Endothelial cell of umbilical vein (primary cell): Measurements from ENCODE around the gene TERT. TPM values are rescaled to one million over a fixed set of nuclear protein-coding genes. Genes with fewer than 3 reads are reported as not detected.
"Not testable (repeated sequence)": the region's sequence is repeated elsewhere in the genome, so short reads cannot be mapped to it uniquely, and the experiment has no call there.

Source experiments
- BruUV-seq: library from RNA; stranded (reverse); fragments of 400-500 nt; replicated peaks from 2 replicates; lab custom pipeline; 2021; lab: Mats Ljungman, UMichigan
- CTCF ChIA-PET: fragments of 300-600, 350-600 bp; sonication (Branson Sonifier 250); formaldehyde crosslinking; loops from one replicate; lab custom pipeline; 2021; ENCODE audit warnings: antibody characterized with exemption, inconsistent platforms; lab: Charles Lee
- POLR2A ChIA-PET: fragments of 300-600, 350-600 bp; sonication (Branson Sonifier 250); formaldehyde crosslinking; loops from one replicate; lab custom pipeline; 2021; ENCODE audit warnings: antibody characterized with exemption, inconsistent platforms; lab: Charles Lee
- DNase-seq: peaks from one replicate; pipeline ENCODE4 v3.0.0-alpha.2; 2011; ENCODE audit warnings: low read depth, low spot score
- FAIRE-seq: peaks from 2 replicates; lab custom pipeline; 2011; peaks lifted over from hg19 to GRCh38; lab: Jason Lieb, UNC
- H2AFZ ChIP-seq: 2 replicates; pipeline ENCODE4 v1.6.0; 2012; ENCODE audit warnings: low read depth, low read length, control low read depth, inconsistent platforms
- H3K27ac ChIP-seq: 2 replicates; pipeline ENCODE4 v1.5.1; 2011; ENCODE audit warnings: low read depth, mild to moderate bottlenecking, control low read depth, low read length, moderate library complexity; ENCODE audit not compliant: insufficient read depth
- H3K27me3 ChIP-seq, 2 experiments: 2 replicates each; pipeline versions ENCODE4 v1.6.0 to v1.6.1; 2011; ENCODE audit warnings: low read length in 2 of 2, mixed read lengths in 1 of 2; ENCODE audit not compliant: control insufficient read depth in 2 of 2, insufficient read depth in 2 of 2
- H3K36me3 ChIP-seq, 2 experiments: 2 replicates in 1 of 2; 3 replicates in 1 of 2; pipeline ENCODE4 v1.5.1; 2011; ENCODE audit warnings: low read length in 2 of 2, mild to moderate bottlenecking in 1 of 2, moderate library complexity in 1 of 2; ENCODE audit not compliant: control insufficient read depth in 2 of 2, insufficient read depth in 2 of 2; ENCODE audit errors: extremely low read depth in 1 of 2
- H3K4me1 ChIP-seq: 3 replicates; pipeline ENCODE4 v1.5.1; 2011; ENCODE audit warnings: mild to moderate bottlenecking, low read length; ENCODE audit not compliant: control insufficient read depth, insufficient read depth; ENCODE audit errors: extremely low read depth
- H3K4me2 ChIP-seq: 2 replicates; pipeline ENCODE4 v1.6.1; 2011; ENCODE audit warnings: low read length, control low read depth, mixed read lengths; ENCODE audit not compliant: insufficient read depth
- H3K4me3 ChIP-seq, 3 experiments: fragments of 200-600 bp in 1 of 3; sonication (generic), shearing (Covaris generic) in 1 of 3; replicated peaks in 1 of 3; 2 replicates each; pipeline ENCODE4 v1.5.1; 2011 to 2016; ENCODE audit warnings: control low read depth in 3 of 3, low read length in 3 of 3, mild to moderate bottlenecking in 2 of 3, inconsistent platforms in 1 of 3, low read depth in 1 of 3, moderate library complexity in 1 of 3; ENCODE audit not compliant: insufficient read depth in 1 of 3
- H3K79me2 ChIP-seq: 2 replicates; pipeline ENCODE4 v1.6.0; 2012; ENCODE audit warnings: low read length, inconsistent platforms; ENCODE audit not compliant: control insufficient read depth, insufficient read depth
- H3K9ac ChIP-seq: replicated peaks from 2 replicates; pipeline ENCODE3; 2011; ENCODE audit warnings: low read length, control low read depth; ENCODE audit not compliant: insufficient read depth; ENCODE audit errors: extremely low read depth
- H3K9me1 ChIP-seq: replicated peaks from 3 replicates; pipeline ENCODE4 v1.6.0; 2011; ENCODE audit warnings: mild to moderate bottlenecking, low read length; ENCODE audit not compliant: control insufficient read depth, insufficient read depth; ENCODE audit errors: extremely low read depth
- H3K9me3 ChIP-seq: replicated peaks from 2 replicates; pipeline ENCODE4 v1.5.1; 2012; ENCODE audit warnings: low read length, inconsistent platforms; ENCODE audit not compliant: control insufficient read depth, insufficient read depth
- H4K20me1 ChIP-seq: replicated peaks from 2 replicates; pipeline ENCODE3; 2011; ENCODE audit warnings: mild to moderate bottlenecking, low read length; ENCODE audit not compliant: control insufficient read depth, insufficient read depth; ENCODE audit errors: extremely low read depth
- EZH2 ChIP-seq: IDR thresholded peaks from 2 replicates; pipeline ENCODE4 v1.6.1; 2012; ENCODE audit warnings: borderline replicate concordance, low read depth, mild to moderate bottlenecking, moderate library complexity, low read length, inconsistent platforms; ENCODE audit not compliant: severe bottlenecking
- GATA2 ChIP-seq: IDR thresholded peaks from 2 replicates; pipeline ENCODE4 v1.7.0; 2011; ENCODE audit warnings: low read depth, mild to moderate bottlenecking, moderate library complexity, mixed read lengths, low read length; ENCODE audit not compliant: insufficient read length, insufficient read depth
- JUN ChIP-seq: IDR thresholded peaks from 2 replicates; pipeline ENCODE4 v1.6.1; 2011; ENCODE audit warnings: borderline replicate concordance, low read depth; ENCODE audit not compliant: insufficient read length, insufficient read depth
- MYC ChIP-seq: IDR thresholded peaks from one replicate; pipeline ENCODE4 v1.6.1; 2011; ENCODE audit warnings: mild to moderate bottlenecking, low read depth, low read length
- POLR2AphosphoS5 ChIP-seq: IDR thresholded peaks from 2 replicates; pipeline ENCODE4 v1.6.1; 2012; ENCODE audit warnings: low read depth, mild to moderate bottlenecking, control low read depth, low read length, moderate library complexity; ENCODE audit not compliant: insufficient read depth
- dilution Hi-C: fragments of 300-500 bp; cut with MboI; formaldehyde crosslinking; loops from one replicate; pipeline ENCODE4 v1.15.0; 2019; ENCODE audit warnings: low sequenced_read_pairs; ENCODE audit not compliant: extremely low pct_ligation_motif_present
- intact Hi-C: fragments of 100-400 bp; cut with micrococcal nuclease; formaldehyde crosslinking; loops from one replicate; pipeline ENCODE4 v1.10.0; 2022
- polyA plus RNA-seq, 4 experiments: library from polyadenylated mRNA; depleted of rRNA in 3 of 4; stranded (reverse) in 3 of 4; unstranded in 1 of 4; fragments of >200 nt; gene quantifications; 2 replicates each; pipeline versions ENCODE4 v1.2.1 to v1.2.3, GENCODE V29; 2011 to 2012; ENCODE audit warnings: missing spikeins in 1 of 4
- total RNA-seq: library from RNA; stranded (reverse); gene quantifications from 2 replicates; pipeline ENCODE4 v1.2.3, GENCODE V29; 2021
- TF ChIP-seq, protein P1 (sequence below): IDR thresholded peaks from 2 replicates; pipeline ENCODE4 v1.6.1; 2011; ENCODE audit not compliant: insufficient read depth, insufficient read length

Gene TERT
- total and polyA plus RNA-seq, 2 donors (not counting 3 experiments of a cell fraction or from before 2014, with no cell fraction given), result 0.04 TPM; not detected in 1

DNA sequence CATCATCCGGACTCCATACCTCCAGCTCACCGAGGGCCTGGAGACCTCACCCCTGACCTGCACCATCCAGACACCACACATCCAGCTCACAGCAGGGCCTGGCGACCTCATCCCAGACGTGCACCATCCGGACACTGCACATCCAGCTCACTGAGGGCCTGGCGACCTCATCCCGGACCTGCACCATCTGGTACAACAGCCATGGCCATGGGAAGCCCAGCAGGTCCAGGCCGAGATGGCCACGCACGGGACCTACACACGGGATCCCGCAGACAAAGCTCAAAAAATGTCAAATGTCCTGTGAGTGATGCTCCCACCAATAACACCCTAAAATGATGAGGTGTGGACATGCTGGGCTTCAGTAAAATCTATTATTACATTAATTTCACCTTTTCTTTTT, 9.7 kb downstream of the TERT start:
- dilution Hi-C loops, result no loop called here

GRCh38 chr5:1284336-1284970, 10.4 kb downstream of the TERT start:
- H3K79me2 ChIP-seq, H3K4me3 ChIP-seq, H3K27ac ChIP-seq, intact Hi-C loops, BruUV-seq, FAIRE-seq, H3K9me1 ChIP-seq, dilution Hi-C loops, DNase-seq, H3K4me1 ChIP-seq, POLR2A ChIA-PET, CTCF ChIA-PET, H2AFZ ChIP-seq, H3K4me2 ChIP-seq, H3K9ac ChIP-seq, H3K27me3 ChIP-seq, H3K9me3 ChIP-seq, H3K36me3 ChIP-seq, H4K20me1 ChIP-seq: not testable (repeated sequence)

More for the DNA sequence above, 9.7 kb downstream of the TERT start:
- Histone ChIP-seq H3K9me3 (no peaks in the 10 kb centered on the region), H3K9ac (no peak overlapping the region), H3K36me3 (no peaks in the 10 kb centered on the region), H3K27ac (no peak overlapping the region), H3K4me2 (no peak overlapping the region), H3K79me2 (no peaks in the 10 kb centered on the region), H3K9me1 (no peaks in the 10 kb centered on the region), H4K20me1 (no peaks in the 10 kb centered on the region), H3K4me3 (no peak overlapping the region), H3K27me3 (no peaks in the 10 kb centered on the region), H2AFZ (no peak overlapping the region), H3K4me1 (no peaks in the 10 kb centered on the region)
- TF ChIP-seq MYC (no peak), JUN (no peak), GATA2 (no peak), POLR2AphosphoS5 (no peak), EZH2 (no peak)
- TF ChIP-seq, protein P1, sequence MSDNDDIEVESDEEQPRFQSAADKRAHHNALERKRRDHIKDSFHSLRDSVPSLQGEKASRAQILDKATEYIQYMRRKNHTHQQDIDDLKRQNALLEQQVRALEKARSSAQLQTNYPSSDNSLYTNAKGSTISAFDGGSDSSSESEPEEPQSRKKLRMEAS, result no peak
- FAIRE-seq, result no peak
- ChIA-PET POLR2A (no interaction called here), CTCF (no interaction called here)
- intact Hi-C loops, result no loop called here
- no peak for DNase-seq
- no TSS peak for BruUV-seq

DNA sequence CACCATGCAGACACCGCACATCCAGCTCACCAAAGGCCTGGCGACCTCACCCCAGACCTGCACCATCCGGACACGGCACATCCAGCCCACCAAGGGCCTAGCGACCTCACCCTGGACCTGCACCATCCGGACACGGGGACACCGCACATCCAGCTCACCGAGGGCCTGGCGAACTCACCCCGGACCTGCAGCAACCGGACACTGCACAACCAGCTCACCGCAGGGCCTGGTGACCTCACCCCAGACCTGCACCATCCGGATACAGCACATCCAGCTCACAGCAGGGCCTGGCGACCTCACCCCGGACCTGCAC, 11.2 kb downstream of the TERT start:
- H3K27me3 ChIP-seq, FAIRE-seq, H3K4me3 ChIP-seq, H3K4me2 ChIP-seq, H3K4me1 ChIP-seq, POLR2A ChIA-PET, H4K20me1 ChIP-seq, CTCF ChIA-PET, intact Hi-C loops, H3K9me3 ChIP-seq, H3K27ac ChIP-seq, dilution Hi-C loops, DNase-seq, H3K79me2 ChIP-seq, BruUV-seq, H3K36me3 ChIP-seq, H2AFZ ChIP-seq, H3K9ac ChIP-seq, H3K9me1 ChIP-seq: not testable (repeated sequence)
